Measurements from ENCODE around the gene CRYGN.

The CRYGN gene

DNA sequence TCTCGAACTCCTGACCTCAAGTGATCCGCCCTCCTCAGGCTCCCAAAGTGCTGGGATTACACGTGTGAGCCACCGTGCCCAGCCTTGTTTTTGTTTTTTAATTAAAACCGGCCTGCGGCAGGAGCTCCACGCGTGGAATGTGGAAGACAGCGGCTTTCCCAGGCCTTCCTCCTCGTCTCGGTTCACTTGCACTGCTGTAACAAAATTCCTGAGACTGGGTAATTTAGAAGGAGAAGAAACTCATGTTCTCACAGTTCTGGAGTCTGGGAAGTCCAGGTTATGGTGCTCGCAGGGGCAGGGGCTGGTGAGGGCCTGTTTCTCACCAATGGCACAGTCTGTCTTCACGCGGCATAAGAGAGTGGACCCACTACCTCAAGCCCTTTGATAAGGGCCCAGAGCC, 14.4 kb upstream of the CRYGN start:
- no peak for TF ChIP-seq POLR2A (IDR thresholded peaks at IDR 0.05; ENCODE audit: extremely low read depth, insufficient read length)
- TF ChIP-seq, protein P1, sequence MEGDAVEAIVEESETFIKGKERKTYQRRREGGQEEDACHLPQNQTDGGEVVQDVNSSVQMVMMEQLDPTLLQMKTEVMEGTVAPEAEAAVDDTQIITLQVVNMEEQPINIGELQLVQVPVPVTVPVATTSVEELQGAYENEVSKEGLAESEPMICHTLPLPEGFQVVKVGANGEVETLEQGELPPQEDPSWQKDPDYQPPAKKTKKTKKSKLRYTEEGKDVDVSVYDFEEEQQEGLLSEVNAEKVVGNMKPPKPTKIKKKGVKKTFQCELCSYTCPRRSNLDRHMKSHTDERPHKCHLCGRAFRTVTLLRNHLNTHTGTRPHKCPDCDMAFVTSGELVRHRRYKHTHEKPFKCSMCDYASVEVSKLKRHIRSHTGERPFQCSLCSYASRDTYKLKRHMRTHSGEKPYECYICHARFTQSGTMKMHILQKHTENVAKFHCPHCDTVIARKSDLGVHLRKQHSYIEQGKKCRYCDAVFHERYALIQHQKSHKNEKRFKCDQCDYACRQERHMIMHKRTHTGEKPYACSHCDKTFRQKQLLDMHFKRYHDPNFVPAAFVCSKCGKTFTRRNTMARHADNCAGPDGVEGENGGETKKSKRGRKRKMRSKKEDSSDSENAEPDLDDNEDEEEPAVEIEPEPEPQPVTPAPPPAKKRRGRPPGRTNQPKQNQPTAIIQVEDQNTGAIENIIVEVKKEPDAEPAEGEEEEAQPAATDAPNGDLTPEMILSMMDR (IDR thresholded peaks at IDR 0.05; ENCODE audit: low read depth, low read length) = no peak
- TF ChIP-seq, protein P2, sequence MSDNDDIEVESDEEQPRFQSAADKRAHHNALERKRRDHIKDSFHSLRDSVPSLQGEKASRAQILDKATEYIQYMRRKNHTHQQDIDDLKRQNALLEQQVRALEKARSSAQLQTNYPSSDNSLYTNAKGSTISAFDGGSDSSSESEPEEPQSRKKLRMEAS (IDR thresholded peaks at IDR 0.05; ENCODE audit: low read depth, low read length) = no peak
- no peak for TF ChIP-seq MYC (IDR thresholded peaks at IDR 0.05; ENCODE audit: low read depth, low read length)
- no peak overlapping the region for H3K4me3 ChIP-seq (ENCODE audit: low read depth, low read length)
- DNase-seq (ENCODE audit: low read depth) = no peak

DNA sequence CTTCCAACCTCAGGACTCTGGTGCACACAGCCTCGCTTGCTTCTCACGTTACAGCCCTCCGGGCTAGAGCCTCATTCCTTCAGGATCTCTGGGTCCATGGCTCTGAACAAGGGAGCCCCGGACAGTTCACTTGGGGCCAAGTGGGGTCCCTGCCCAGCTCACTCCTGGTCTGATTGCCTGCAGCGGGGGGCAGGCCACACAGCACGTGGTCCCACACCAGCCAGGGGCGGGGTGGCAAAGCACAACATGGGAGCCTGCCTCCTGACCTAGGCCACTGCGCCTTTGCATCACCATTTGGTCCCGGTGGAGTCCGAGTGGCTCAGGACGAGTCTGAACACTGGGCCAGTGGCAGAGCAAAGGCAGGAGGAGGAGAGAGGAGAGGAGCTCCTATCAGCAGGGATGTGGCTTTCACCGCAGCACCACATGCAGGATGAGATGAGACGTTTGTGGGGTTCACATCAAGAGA, 13.4 kb upstream of the CRYGN start:
- DNase-seq (ENCODE audit: low read depth) = no peak
- TF ChIP-seq, protein P1 (IDR thresholded peaks at IDR 0.05; ENCODE audit: low read depth, low read length) = no peak
- TF ChIP-seq, protein P2 (IDR thresholded peaks at IDR 0.05; ENCODE audit: low read depth, low read length) = no peak
- no peak for TF ChIP-seq MYC (IDR thresholded peaks at IDR 0.05; ENCODE audit: low read depth, low read length)
- no peak for TF ChIP-seq POLR2A (IDR thresholded peaks at IDR 0.05; ENCODE audit: extremely low read depth, insufficient read length)
- no peak overlapping the region for H3K4me3 ChIP-seq (ENCODE audit: low read depth, low read length)

GRCh38 chr7:151452680-151453325, 12.9 kb upstream of the CRYGN start:
- no peak for DNase-seq (ENCODE audit: low read depth)
- no peak overlapping the region for H3K4me3 ChIP-seq (ENCODE audit: low read depth, low read length)
- no peak for TF ChIP-seq MYC (IDR thresholded peaks at IDR 0.05; ENCODE audit: low read depth, low read length)
- TF ChIP-seq, protein P2 (IDR thresholded peaks at IDR 0.05; ENCODE audit: low read depth, low read length) = no peak

DNA sequence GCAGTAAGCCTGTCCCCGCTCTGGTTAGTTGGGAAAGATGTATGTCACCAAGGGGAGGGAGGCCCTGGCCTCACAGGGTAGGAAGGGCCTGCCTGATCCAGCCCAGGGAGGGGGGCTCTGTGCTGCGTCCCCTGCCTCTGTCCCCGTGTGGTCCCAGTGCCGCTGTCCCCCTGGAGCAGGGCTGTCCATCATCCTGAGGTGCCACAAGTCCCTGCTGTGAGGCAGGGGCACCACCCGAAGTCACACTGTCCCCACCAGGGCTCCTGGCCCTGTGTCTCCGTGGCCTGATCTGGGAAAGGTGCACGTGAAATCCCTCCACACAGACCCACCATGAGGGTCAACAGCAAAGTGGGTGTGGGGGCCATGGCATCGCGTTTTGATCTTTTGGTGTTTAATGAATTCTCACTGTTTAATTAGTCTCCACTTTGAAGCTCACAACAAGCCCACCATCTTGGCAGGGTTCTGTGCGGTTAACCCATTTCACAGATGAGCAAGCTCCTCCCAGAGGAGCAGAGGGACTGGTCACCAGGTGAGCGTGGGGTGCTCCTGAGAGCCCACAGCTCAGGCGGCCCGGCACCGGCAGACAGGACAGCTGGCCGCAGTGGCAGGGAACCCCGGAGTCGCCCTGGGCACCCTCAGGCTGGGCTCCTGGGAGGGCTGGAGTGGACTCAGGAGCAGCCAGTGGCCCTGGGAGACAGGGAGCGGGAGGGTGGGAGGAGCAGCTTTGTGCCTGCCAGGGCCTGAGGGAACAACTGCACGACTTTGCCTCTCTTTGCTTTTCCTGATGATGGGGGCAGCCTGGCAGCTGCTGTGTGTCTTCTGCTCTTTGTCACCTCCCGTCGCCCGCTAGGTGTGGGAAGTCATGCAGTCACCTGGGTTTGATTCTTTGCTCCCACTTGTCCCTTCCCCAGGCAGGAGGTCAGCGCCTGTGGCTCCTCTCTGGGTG, 12.0 kb upstream of the CRYGN start:
- TF ChIP-seq, protein P1 (IDR thresholded peaks at IDR 0.05; ENCODE audit: low read depth, low read length) = no peak
- TF ChIP-seq POLR2A (IDR thresholded peaks at IDR 0.05; ENCODE audit: extremely low read depth, insufficient read length) (no peak), MYC (IDR thresholded peaks at IDR 0.05; ENCODE audit: low read depth, low read length) (no peak)
- TF ChIP-seq, protein P2 (IDR thresholded peaks at IDR 0.05; ENCODE audit: low read depth, low read length) = no peak
- DNase-seq (ENCODE audit: low read depth) = no peak
- H3K4me3 ChIP-seq (ENCODE audit: low read depth, low read length) = no peak overlapping the region

DNA sequence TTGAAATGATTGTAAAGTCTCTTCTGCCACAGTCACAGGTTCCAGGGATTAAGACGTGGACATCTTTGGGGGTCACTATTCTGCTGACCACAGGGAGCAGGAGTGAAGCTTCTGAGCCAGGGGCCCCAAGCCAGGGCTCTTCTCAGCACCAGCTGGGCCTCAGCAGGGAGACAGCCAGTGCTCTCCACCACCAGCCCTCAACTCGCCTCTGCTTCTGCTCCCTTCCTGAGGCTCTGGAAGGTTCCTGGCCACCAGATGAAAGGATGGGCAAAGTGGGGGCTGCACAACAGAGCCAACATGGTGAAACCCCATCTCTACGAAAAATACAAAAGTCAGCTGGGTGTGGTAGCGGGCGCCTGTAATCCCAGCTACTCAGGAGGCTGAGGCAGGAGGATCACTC, 11.2 kb upstream of the CRYGN start:
- no peak for DNase-seq (ENCODE audit: low read depth)
- H3K4me3 ChIP-seq (ENCODE audit: low read depth, low read length) = no peak overlapping the region
- TF ChIP-seq POLR2A (IDR thresholded peaks at IDR 0.05; ENCODE audit: extremely low read depth, insufficient read length) = no peak
- TF ChIP-seq, protein P2 (IDR thresholded peaks at IDR 0.05; ENCODE audit: low read depth, low read length) = no peak
- TF ChIP-seq, protein P1 (IDR thresholded peaks at IDR 0.05; ENCODE audit: low read depth, low read length) = no peak
- TF ChIP-seq MYC (IDR thresholded peaks at IDR 0.05; ENCODE audit: low read depth, low read length) = no peak

- TF ChIP-seq, protein P2 (IDR thresholded peaks at IDR 0.05; ENCODE audit: low read depth, low read length) = no peak
- TF ChIP-seq, protein P1 (IDR thresholded peaks at IDR 0.05; ENCODE audit: low read depth, low read length) = no peak
- TF ChIP-seq MYC (IDR thresholded peaks at IDR 0.05; ENCODE audit: low read depth, low read length) (no peak), POLR2A (IDR thresholded peaks at IDR 0.05; ENCODE audit: extremely low read depth, insufficient read length) (no peak)
- no peak overlapping the region for H3K4me3 ChIP-seq (ENCODE audit: low read depth, low read length)
- no peak for DNase-seq (ENCODE audit: low read depth)
Measured at GRCh38 chr7:151449990-151450389, 10.0 kb upstream of the CRYGN start.
